Activated CD8-positive, alpha-beta memory T cell treated with anti-CD3 and anti-CD28 coated beads for 4 hours (primary cell): ENCODE results near the gene CYP4F8.
"Not testable (repeated sequence)": the region's sequence is repeated elsewhere in the genome, so short reads cannot be mapped to it uniquely, and the experiment has no call there.

Experiments used
- DNase-seq, 2 donors: peaks; one replicate each; pipeline ENCODE4 v3.0.0-alpha.2; 2020; ENCODE audit warnings: low read depth in 2 of 2

The CYP4F8 gene

DNA sequence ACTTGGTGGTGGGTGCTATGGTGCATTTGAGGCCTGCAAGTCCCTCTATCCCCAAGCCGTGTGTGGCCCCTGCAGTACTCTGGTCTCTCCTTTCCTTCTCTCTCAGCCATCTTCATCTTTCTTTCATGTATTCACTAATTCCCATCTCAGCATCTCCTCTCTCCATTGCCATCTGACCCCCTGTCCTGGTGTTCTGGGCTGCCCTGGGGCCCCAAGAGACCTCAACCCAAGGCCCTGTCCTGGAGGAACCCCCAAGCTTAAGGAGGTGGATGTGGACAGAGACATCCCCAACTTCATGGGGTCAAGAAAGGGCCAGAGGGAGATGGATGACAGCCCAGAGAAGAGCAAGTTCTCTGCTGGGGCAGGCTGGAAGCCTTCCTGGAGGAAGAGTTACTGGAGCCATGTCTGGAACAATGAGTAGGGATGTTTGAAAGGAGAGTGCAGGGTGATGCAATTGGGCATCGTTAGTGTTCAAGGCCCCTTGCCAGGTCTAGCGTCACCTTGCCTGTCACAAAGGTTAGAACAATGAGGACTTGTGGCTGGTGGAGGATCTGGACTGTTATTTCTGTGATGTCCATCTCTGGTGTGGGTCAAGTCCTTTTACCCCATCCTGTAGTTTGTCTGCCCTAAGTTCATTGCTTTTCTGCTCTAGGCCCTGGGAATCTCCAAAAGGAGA, 29.2 kb downstream of the CYP4F8 start:
- no peak for DNase-seq

GRCh38 chr19:15644816-15645215, 29.8 kb downstream of the CYP4F8 start:
- no peak for DNase-seq

GRCh38 chr19:15649526-15649925, 34.5 kb downstream of the CYP4F8 start:
- DNase-seq: no peak

GRCh38 chr19:15650123-15650522, 35.1 kb downstream of the CYP4F8 start:
- DNase-seq: not testable (repeated sequence)

DNA sequence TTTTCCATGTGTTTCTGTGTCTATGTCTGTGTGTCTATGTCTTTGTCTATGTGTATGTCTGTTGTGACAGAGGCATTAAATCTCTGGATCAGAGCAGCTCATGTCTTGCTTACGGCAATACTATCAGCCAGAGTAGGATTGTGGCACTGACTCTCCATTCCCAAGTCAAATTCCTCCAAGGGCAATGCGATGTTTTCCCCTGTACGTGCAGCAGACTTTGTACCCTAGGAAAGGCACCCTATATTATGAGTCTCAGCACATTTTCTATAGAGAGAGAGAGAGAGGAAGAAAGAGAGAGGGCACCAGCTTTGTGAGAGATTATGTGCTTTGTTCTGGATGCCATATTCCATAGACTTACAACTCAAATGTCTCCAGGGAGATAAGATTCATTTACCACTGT, 36.8 kb downstream of the CYP4F8 start:
- DNase-seq: no peak

- no peak for DNase-seq
Measured at GRCh38 chr19:15652559-15653278, 37.7 kb downstream of the CYP4F8 start.

DNA sequence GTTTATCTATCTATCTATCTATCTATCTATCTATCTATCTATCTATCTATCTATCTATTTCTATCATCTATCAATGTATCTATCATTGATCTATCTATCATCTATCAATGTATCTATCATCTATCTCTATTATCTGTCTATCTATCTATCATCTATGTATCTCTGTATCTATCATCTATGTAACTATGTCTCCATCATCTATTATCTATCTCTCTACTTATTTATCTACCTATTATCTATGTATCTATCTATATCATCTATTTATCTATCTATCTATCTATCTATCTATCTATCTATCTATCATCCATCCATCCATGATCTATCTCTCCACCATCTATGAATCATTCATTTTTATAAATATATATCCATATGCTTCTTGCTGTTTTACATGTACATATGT, 41.4 kb downstream of the CYP4F8 start:
- DNase-seq: no peak

DNA sequence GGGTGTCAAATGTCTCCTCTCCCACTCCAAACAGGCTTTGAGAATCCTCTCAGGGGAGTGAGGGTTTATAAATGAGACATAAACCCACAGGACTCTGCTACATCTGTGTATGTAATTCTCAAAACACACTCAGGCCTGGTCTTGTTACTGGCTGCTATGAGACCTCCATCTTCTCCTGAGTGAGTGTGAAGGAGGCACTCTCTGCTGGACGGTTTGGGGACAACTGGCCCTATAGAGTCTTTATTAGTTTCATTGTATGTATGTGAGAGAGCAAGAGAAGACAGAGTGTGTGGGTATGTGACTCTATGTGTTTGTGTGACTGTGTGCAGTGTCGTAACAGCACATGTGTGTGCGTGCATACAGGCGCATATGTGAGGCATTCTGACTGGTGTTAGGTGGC, 48.2 kb downstream of the CYP4F8 start:
- no peak for DNase-seq

DNA sequence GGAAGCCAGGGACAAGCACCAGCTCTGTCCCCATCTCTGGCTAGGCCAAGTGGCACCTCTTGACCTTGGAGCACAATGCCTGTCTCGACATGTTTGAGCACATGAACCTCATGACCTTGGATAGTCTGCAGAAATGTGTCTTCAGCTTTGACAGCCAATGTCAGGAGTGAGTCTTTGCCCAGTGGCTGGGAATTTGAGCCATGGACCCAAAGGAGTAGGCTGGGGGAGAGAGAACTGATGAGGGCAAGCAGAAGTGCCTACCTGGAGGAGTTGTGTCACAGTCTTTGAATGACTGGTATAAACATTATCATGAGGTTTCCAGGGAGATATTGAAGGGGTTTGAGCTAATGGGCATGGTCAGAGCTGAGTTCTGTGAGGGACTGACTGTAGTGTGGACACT, 51.2 kb downstream of the CYP4F8 start:
- DNase-seq: no peak

GRCh38 chr19:15666883-15667282, 51.9 kb downstream of the CYP4F8 start:
- DNase-seq: no peak

- no peak for DNase-seq
Measured at GRCh38 chr19:15669440-15669839, 54.4 kb downstream of the CYP4F8 start.

- no peak for DNase-seq
Measured at GRCh38 chr19:15669891-15670290, 54.9 kb downstream of the CYP4F8 start.

DNA sequence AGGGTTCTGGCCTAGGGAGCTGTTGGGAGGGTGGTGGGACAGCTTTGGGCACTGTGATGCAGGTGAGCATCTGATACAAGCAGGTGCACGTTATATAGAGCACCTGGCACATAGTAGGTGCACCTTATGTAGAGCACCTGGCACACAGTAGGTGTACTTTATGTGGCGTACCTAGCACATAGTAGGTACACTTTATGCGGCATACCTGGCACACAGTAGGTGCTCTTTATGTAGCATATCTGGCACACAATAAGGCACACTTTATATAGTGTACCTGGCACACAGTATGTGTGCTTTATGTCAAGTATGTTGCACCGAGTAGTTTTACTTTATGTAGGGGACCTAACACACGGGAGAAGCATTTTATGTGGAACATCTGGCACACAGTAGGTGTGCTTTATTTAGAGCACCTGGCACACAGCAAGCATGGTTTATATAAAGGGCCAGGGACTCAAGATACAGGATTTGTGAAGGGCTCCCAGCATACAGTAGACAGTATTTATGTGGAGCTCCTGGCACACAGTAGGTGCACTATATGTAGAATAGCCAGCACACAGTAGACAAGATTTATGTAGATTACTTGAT, 56.3 kb downstream of the CYP4F8 start:
- DNase-seq: no peak

DNA sequence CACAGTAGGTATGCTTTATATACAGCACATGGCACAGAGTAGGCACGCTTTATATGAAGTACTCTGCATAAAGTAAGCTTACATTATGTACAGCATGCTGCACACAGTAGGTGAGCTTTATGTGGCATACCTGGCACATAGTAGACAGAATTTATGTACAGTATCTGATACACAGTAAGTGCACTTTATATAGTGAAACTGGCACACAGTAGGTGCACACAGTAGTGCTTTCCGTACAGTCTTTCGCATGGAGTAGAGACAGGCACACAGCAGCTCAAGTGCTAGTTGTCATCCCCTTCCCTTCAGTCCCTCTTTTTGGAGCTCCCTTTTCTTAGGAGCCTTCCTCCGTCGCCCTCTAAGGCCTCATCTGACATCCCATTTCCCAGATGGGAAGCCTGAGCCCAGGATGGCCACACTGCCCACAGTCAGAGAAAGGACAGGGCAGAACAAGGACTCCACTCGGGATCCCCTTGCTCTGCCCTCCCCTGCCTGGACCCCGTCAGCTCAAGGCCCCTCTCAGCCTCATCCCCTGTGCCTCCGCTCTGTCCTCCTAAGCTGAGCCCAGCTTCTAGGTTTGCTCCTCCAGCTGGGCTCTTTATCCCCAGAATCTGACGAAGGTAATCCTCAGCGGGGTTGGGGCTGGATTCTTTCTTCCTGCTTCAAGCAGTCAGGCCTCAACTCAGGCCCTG, 57.0 kb downstream of the CYP4F8 start:
- no peak for DNase-seq

- no peak for DNase-seq
Measured at GRCh38 chr19:15672580-15673175, 57.7 kb downstream of the CYP4F8 start, which contains the start of gene CYP4F12. CYP4F12 (plus strand) TSS chr19:15673087; CDS start chr19:15673530, 443 bp downstream.

- no peak for DNase-seq
Measured at GRCh38 chr19:15673176-15673654, 58.2 kb downstream of the CYP4F8 start.

DNA sequence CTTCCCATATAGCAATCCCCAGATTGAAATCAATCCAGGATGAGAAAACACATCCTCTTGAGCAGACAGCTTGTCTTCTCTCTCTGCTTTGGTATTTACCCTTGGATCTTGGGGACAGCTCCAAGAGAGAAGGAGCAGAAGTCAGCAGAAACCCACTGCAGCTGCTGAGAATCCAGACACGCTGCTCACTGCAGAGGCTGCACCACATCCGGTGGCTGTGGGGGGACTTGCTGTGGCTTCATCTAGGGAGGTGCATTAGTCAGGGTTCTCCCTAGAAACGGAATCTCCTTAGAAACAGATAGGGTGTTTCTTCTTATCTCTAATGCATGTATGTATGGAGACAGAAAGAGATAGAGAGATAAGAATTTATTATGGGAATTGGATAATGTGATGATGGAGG, 60.5 kb downstream of the CYP4F8 start:
- DNase-seq: no peak

DNA sequence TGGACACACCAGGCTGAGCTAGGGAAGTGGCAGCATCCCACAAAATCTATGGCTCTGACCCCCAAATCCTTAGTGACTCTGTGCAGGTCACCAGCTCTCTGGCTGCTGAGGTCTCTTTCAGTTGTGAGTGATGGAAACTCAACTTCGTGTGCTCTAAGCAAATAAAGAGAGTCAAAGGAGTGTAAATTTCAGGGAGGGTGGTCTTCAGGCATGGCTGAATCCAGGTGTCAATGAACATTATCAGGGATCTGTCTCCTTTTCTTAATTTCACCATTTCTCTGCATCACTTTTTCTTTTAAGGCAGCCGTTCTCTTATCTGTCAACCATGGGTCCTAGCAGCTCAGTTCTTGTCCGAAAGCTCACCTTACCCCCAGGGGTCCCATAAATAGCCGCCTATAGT, 64.1 kb downstream of the CYP4F8 start:
- DNase-seq: no peak

- DNase-seq: not testable (repeated sequence)
Measured at GRCh38 chr19:15679865-15680264, 64.8 kb downstream of the CYP4F8 start.
